Urothelium cell line (cell line): ENCODE results near the gene RBM14.

ENCODE experiments used
- DNase-seq: peaks from one replicate; pipeline ENCODE4 v3.0.0; 2011; ENCODE audit warnings: low spot score, mixed read lengths
- FAIRE-seq: peaks from 2 replicates; lab custom pipeline; 2011; peaks lifted over from hg19 to GRCh38; lab: Jason Lieb, UNC

Gene RBM14

GRCh38 chr11:66676282-66676919 is 60.0 kb downstream of the RBM14 start:
- no peak for FAIRE-seq

More at GRCh38 chr11:66676282-66676919, 60.0 kb downstream of the RBM14 start:
- no peak for DNase-seq
